SU-DHL-6 (cell line): ENCODE measurements around the gene OPTN.

Source experiments
- EZH2phosphoT487 ChIP-seq: fragments of 200-600 bp; sonication (generic), shearing (Covaris generic); conservative IDR thresholded peaks from 2 replicates; pipeline ENCODE4 v1.6.1; 2018; ENCODE audit warnings: mild to moderate bottlenecking, antibody characterized with exemption, low read length, moderate library complexity, mixed read lengths
- TF ChIP-seq, protein P1 (sequence below): fragments of 200-600 bp; sonication (generic); IDR thresholded peaks from one replicate; pipeline ENCODE4 v1.5.1; 2017; ENCODE audit warnings: antibody characterized with exemption, mild to moderate bottlenecking, low read length, moderate library complexity; ENCODE audit not compliant: insufficient read depth, poor library complexity, severe bottlenecking

DNA sequence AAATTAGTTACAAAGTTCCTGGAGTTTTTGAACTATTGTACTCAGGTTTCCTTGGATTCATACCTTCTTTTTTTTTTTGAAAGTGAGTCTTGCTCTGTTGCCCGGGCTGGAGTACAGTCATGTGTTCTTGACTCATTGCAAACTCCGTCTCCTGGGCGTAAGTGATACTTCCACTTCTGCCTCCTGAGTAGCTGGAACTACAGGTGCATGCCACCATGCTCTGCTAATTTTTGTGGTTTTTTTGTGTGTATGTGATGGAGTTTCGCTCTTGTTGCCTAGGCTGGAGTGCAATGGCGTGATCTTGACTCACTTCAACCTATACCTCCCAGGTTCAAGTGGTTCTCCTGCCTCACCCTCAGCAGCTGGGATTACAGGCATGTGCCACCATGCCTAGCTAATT is 83.7 kb downstream of the OPTN start:
- TF ChIP-seq, protein P1, sequence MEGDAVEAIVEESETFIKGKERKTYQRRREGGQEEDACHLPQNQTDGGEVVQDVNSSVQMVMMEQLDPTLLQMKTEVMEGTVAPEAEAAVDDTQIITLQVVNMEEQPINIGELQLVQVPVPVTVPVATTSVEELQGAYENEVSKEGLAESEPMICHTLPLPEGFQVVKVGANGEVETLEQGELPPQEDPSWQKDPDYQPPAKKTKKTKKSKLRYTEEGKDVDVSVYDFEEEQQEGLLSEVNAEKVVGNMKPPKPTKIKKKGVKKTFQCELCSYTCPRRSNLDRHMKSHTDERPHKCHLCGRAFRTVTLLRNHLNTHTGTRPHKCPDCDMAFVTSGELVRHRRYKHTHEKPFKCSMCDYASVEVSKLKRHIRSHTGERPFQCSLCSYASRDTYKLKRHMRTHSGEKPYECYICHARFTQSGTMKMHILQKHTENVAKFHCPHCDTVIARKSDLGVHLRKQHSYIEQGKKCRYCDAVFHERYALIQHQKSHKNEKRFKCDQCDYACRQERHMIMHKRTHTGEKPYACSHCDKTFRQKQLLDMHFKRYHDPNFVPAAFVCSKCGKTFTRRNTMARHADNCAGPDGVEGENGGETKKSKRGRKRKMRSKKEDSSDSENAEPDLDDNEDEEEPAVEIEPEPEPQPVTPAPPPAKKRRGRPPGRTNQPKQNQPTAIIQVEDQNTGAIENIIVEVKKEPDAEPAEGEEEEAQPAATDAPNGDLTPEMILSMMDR, result no peak
- TF ChIP-seq EZH2phosphoT487, result no peak
